ENCODE data around the gene SURF1. TPM values are rescaled to one million over a fixed set of nuclear protein-coding genes. Genes with fewer than 3 reads are reported as not detected.

The SURF1 gene
- total RNA-seq, 2 donors from 2014 or later, result 45.1 to 54.4 TPM

DNA sequence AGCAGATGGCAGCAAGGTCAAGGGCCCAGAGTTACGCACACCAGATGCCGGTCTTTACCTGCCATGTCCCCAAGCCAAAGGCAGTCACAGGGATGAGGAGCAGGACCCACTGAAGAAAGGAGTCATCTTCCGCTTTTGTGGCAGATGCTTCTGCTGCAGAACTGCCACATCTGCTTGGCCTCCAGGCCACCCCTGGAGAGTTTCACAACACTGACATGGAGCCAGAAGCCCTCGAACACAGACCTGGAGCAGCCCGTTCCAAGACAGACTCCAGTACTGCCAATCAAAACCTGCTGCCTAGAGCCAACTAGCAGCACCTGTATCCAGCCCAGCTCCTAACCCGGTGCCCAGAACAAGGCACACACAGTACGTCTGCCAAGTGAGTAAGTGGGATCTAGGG, 1.5 kb downstream of the SURF1 start:
- Histone ChIP-seq H3K9me3 (ENCODE audit: control insufficient read depth, low read length) (no peaks in the 10 kb centered on the region), H3K4me1 (ENCODE audit: control insufficient read depth, insufficient read depth, low read length) (no peaks in the 10 kb centered on the region), H3K27me3 (ENCODE audit: control insufficient read depth, insufficient read depth, low read length, poor library complexity, severe bottlenecking) (no peaks in the 10 kb centered on the region), H3K27ac (ENCODE audit: low read depth, low read length) (no peak overlapping the region), H3K9ac (ENCODE audit: extremely low read depth, low read length, poor library complexity, severe bottlenecking) (no peak overlapping the region), H3K36me3 (ENCODE audit: control insufficient read depth, insufficient read depth, low read length) (peaks cover 47% of the 10 kb centered on the region), H3K4me3 (ENCODE audit: low read length) (no peak overlapping the region)
- Mint-ChIP-seq H3K9me3 (no peaks in the 10 kb centered on the region), H3K27ac (no peak overlapping the region), H3K36me3 (ENCODE audit: low read depth) (peaks cover 49% of the 10 kb centered on the region), H3K27me3 (ENCODE audit: insufficient read depth) (no peaks in the 10 kb centered on the region), H3K4me1 (peaks cover 8% of the 10 kb centered on the region), H3K4me3 (peak overlapping the region; percentile 89)
- WGBS, 2 experiments (ENCODE audit: insufficient coverage in 1 of 2, insufficient read length in 1 of 2), result 95 to 97% methylated on average over 5 to 7 of the region's 7 CpGs
- no peak for TF ChIP-seq CTCF (conservative IDR thresholded peaks at IDR 0.05)
- DNase-seq, result no peak

GRCh38 chr9:133353548-133353947, 2.7 kb downstream of the SURF1 start:
- no peaks in the 10 kb centered on the region for H3K27me3 Mint-ChIP-seq (ENCODE audit: insufficient read depth)
- Histone ChIP-seq H3K4me1 (ENCODE audit: control insufficient read depth, insufficient read depth, low read length) (no peaks in the 10 kb centered on the region), H3K36me3 (ENCODE audit: control insufficient read depth, insufficient read depth, low read length) (peaks cover 49% of the 10 kb centered on the region), H3K9ac (ENCODE audit: extremely low read depth, low read length, poor library complexity, severe bottlenecking) (no peak overlapping the region), H3K9me3 (ENCODE audit: control insufficient read depth, low read length) (no peaks in the 10 kb centered on the region), H3K27ac (ENCODE audit: low read depth, low read length) (no peak overlapping the region), H3K4me3 (ENCODE audit: low read length) (no peak overlapping the region), H3K27me3 (ENCODE audit: control insufficient read depth, insufficient read depth, low read length, poor library complexity, severe bottlenecking) (no peaks in the 10 kb centered on the region)
- no peak overlapping the region for H3K27ac Mint-ChIP-seq
- WGBS, 2 experiments (ENCODE audit: insufficient coverage in 1 of 2, insufficient read length in 1 of 2), result 91 to 100% methylated on average over 4 to 5 of the region's 5 CpGs
- H3K4me3 Mint-ChIP-seq, result no peak overlapping the region
- peaks cover 19% of the 10 kb centered on the region for H3K4me1 Mint-ChIP-seq
- no peak for TF ChIP-seq CTCF (conservative IDR thresholded peaks at IDR 0.05)
- peaks cover 56% of the 10 kb centered on the region for H3K36me3 Mint-ChIP-seq (ENCODE audit: low read depth)
- no peaks in the 10 kb centered on the region for H3K9me3 Mint-ChIP-seq
- no peak for DNase-seq

- WGBS, 2 experiments (ENCODE audit: insufficient coverage in 1 of 2, insufficient read length in 1 of 2), result 94 to 95% methylated on average over 6 to 8 of the region's 8 CpGs
- H3K4me1 ChIP-seq (ENCODE audit: control insufficient read depth, insufficient read depth, low read length), result no peaks in the 10 kb centered on the region
- H3K27me3 ChIP-seq (ENCODE audit: control insufficient read depth, insufficient read depth, low read length, poor library complexity, severe bottlenecking), result no peaks in the 10 kb centered on the region
- Mint-ChIP-seq H3K4me3 (no peak overlapping the region), H3K27ac (peak overlapping the region; percentile 48), H3K9me3 (no peaks in the 10 kb centered on the region), H3K4me1 (peaks cover 19% of the 10 kb centered on the region), H3K27me3 (ENCODE audit: insufficient read depth) (no peaks in the 10 kb centered on the region), H3K36me3 (ENCODE audit: low read depth) (peaks cover 57% of the 10 kb centered on the region)
- H3K9me3 ChIP-seq (ENCODE audit: control insufficient read depth, low read length), result no peaks in the 10 kb centered on the region
- H3K27ac ChIP-seq (ENCODE audit: low read depth, low read length), result no peak overlapping the region
- DNase-seq, result no peak
- no peak overlapping the region for H3K9ac ChIP-seq (ENCODE audit: extremely low read depth, low read length, poor library complexity, severe bottlenecking)
- peaks cover 49% of the 10 kb centered on the region for H3K36me3 ChIP-seq (ENCODE audit: control insufficient read depth, insufficient read depth, low read length)
- H3K4me3 ChIP-seq (ENCODE audit: low read length), result no peak overlapping the region
- no peak for TF ChIP-seq CTCF (conservative IDR thresholded peaks at IDR 0.05)
These were observed 3.5 kb downstream of the SURF1 start for GRCh38 chr9:133352635-133353340.

Measured in endodermal cell (in vitro differentiated cells).